Mammary epithelial cell (primary cell): Measurements from ENCODE around the gene COQ4.

ENCODE experiments used
- EZH2 ChIP-seq: IDR thresholded peaks from 2 replicates; pipeline ENCODE4 v1.6.1; 2012; ENCODE audit warnings: low read length, inconsistent platforms, borderline replicate concordance
- TF ChIP-seq, protein P1 (sequence below), 2 donors: IDR thresholded peaks in 1 of 2; conservative IDR thresholded peaks in 1 of 2; 2 replicates each; pipeline ENCODE4 v1.5.1; 2011 to 2012; ENCODE audit warnings: inconsistent platforms in 2 of 2, low read length in 2 of 2, mild to moderate bottlenecking in 2 of 2, control low read depth in 1 of 2, low read depth in 1 of 2; ENCODE audit not compliant: insufficient read depth in 1 of 2; ENCODE audit errors: extremely low read depth in 1 of 2

GRCh38 chr9:128362774-128363173, 40.1 kb downstream of the COQ4 start:
- TF ChIP-seq EZH2: no peak
- TF ChIP-seq, protein P1, sequence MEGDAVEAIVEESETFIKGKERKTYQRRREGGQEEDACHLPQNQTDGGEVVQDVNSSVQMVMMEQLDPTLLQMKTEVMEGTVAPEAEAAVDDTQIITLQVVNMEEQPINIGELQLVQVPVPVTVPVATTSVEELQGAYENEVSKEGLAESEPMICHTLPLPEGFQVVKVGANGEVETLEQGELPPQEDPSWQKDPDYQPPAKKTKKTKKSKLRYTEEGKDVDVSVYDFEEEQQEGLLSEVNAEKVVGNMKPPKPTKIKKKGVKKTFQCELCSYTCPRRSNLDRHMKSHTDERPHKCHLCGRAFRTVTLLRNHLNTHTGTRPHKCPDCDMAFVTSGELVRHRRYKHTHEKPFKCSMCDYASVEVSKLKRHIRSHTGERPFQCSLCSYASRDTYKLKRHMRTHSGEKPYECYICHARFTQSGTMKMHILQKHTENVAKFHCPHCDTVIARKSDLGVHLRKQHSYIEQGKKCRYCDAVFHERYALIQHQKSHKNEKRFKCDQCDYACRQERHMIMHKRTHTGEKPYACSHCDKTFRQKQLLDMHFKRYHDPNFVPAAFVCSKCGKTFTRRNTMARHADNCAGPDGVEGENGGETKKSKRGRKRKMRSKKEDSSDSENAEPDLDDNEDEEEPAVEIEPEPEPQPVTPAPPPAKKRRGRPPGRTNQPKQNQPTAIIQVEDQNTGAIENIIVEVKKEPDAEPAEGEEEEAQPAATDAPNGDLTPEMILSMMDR (conservative IDR thresholded peaks at IDR 0.05 in 1 of 2, IDR thresholded peaks at IDR 0.05 in 1 of 2; ENCODE audit: extremely low read depth in 1 of 2, insufficient read depth in 1 of 2, low read depth in 1 of 2, low read length in 2 of 2): no peak
